Activated naive CD4-positive, alpha-beta T cell treated with anti-CD3 and anti-CD28 coated beads, Interleukin-2, amount 50 U/mL, for 72 hours (primary cell): ENCODE data around the gene FES. TPM values are rescaled to one million over a fixed set of nuclear protein-coding genes. Genes with fewer than 3 reads are reported as not detected.
"Not testable (repeated sequence)": the region's sequence is repeated elsewhere in the genome, so short reads cannot be mapped to it uniquely, and the experiment has no call there.

Experiments
- ATAC-seq, 2 donors: fragments of 150-1000 bp; cut with Tn5 transposase; 2 replicates each; pipeline ENCODE4 v1.10.0; 2021; ENCODE audit warnings: mild to moderate bottlenecking in 2 of 2, moderate library complexity in 2 of 2
- DNase-seq, 2 donors: peaks; one replicate each; pipeline ENCODE4 v3.0.0; 2021 to 2022; ENCODE audit warnings: low spot score in 2 of 2
- H3K27ac Mint-ChIP-seq, 2 donors: one replicate each; pipeline ENCODE4 v1.8.0; 2022; ENCODE audit warnings: mild to moderate bottlenecking in 2 of 2, mixed read lengths in 2 of 2
- H3K36me3 Mint-ChIP-seq, 2 donors: one replicate each; pipeline ENCODE4 v1.8.0; 2022; ENCODE audit warnings: mixed read lengths in 2 of 2
- H3K9me3 Mint-ChIP-seq, 2 donors: one replicate each; pipeline ENCODE4 v1.8.0; 2022; ENCODE audit warnings: mixed read lengths in 2 of 2
- total RNA-seq, 2 donors: library from RNA; stranded (reverse); gene quantifications; one replicate each; pipeline ENCODE4 v1.2.3, GENCODE V29; 2022

Gene FES
- total RNA-seq, 2 donors from 2014 or later: 83.9 to 91.4 TPM

GRCh38 chr15:90870354-90871138, 13.8 kb upstream of the FES start:
- peaks cover 56 to 66% of the 10 kb centered on the region in 2 donors for H3K36me3 Mint-ChIP-seq
- no peak for DNase-seq
- H3K9me3 Mint-ChIP-seq: no peaks in the 10 kb centered on the region
- no peak for ATAC-seq
- H3K27ac Mint-ChIP-seq: peak overlapping the region; percentile 99 to 100

- DNase-seq (no peak), ATAC-seq (no peak)
- Mint-ChIP-seq H3K36me3 (peaks cover 56 to 62% of the 10 kb centered on the region in 2 donors), H3K9me3 (no peaks in the 10 kb centered on the region), H3K27ac (peak overlapping the region; percentile 99 to 100)
These were observed 13.1 kb upstream of the FES start for GRCh38 chr15:90871139-90871715.

GRCh38 chr15:90871716-90872485, 12.4 kb upstream of the FES start:
- peak in 1 of 2 donors; percentile 1 for ATAC-seq
- Mint-ChIP-seq H3K36me3 (peaks cover 62 to 69% of the 10 kb centered on the region in 2 donors), H3K27ac (peak overlapping the region; percentile 98 to 99), H3K9me3 (no peaks in the 10 kb centered on the region)
- no peak for DNase-seq

- ATAC-seq: peak; percentile 70 to 79
- peak overlapping the region; percentile 98 to 99 for H3K27ac Mint-ChIP-seq
- DNase-seq: peak; percentile 64 to 81
- peaks cover 69 to 76% of the 10 kb centered on the region in 2 donors for H3K36me3 Mint-ChIP-seq
- H3K9me3 Mint-ChIP-seq: no peaks in the 10 kb centered on the region
These were observed 11.7 kb upstream of the FES start for GRCh38 chr15:90872486-90873184.

GRCh38 chr15:90873488-90873997, 10.8 kb upstream of the FES start:
- no peak for ATAC-seq
- Mint-ChIP-seq H3K36me3 (peaks cover 71 to 77% of the 10 kb centered on the region in 2 donors), H3K27ac (peak overlapping the region; percentile 98 to 99), H3K9me3 (no peaks in the 10 kb centered on the region)
- no peak for DNase-seq

- DNase-seq: no peak
- H3K27ac Mint-ChIP-seq: peak overlapping the region; percentile 98 to 99
- peaks cover 68 to 75% of the 10 kb centered on the region in 2 donors for H3K36me3 Mint-ChIP-seq
- ATAC-seq: no peak
- H3K9me3 Mint-ChIP-seq: no peaks in the 10 kb centered on the region
These were observed 10.2 kb upstream of the FES start for GRCh38 chr15:90873998-90874605.

- H3K36me3 Mint-ChIP-seq: peaks cover 60 to 72% of the 10 kb centered on the region in 2 donors
- not testable (repeated sequence) for ATAC-seq, DNase-seq, H3K9me3 Mint-ChIP-seq
- H3K27ac Mint-ChIP-seq: peak overlapping the region; percentile 82 to 99
These were observed 9.3 kb upstream of the FES start for GRCh38 chr15:90874986-90875385.

GRCh38 chr15:90875549-90875981, 8.7 kb upstream of the FES start:
- Mint-ChIP-seq H3K9me3 (no peaks in the 10 kb centered on the region), H3K36me3 (peaks cover 54 to 67% of the 10 kb centered on the region in 2 donors), H3K27ac (peak overlapping the region; percentile 82 to 99)
- DNase-seq (no peak), ATAC-seq (no peak)

- Mint-ChIP-seq H3K36me3 (peaks cover 49 to 62% of the 10 kb centered on the region in 2 donors), H3K27ac (peak overlapping the region; percentile 87 to 93), H3K9me3 (no peaks in the 10 kb centered on the region)
- no peak for DNase-seq
- no peak for ATAC-seq
These were observed 8.3 kb upstream of the FES start for GRCh38 chr15:90876046-90876445.

GRCh38 chr15:90876512-90877170, 7.7 kb upstream of the FES start:
- ATAC-seq (no peak), DNase-seq (no peak)
- peaks cover 49 to 61% of the 10 kb centered on the region in 2 donors for H3K36me3 Mint-ChIP-seq
- H3K27ac Mint-ChIP-seq: peak overlapping the region; percentile 87 to 93
- H3K9me3 Mint-ChIP-seq: no peaks in the 10 kb centered on the region

- no peaks in the 10 kb centered on the region for H3K9me3 Mint-ChIP-seq
- peaks cover 47 to 58% of the 10 kb centered on the region in 2 donors for H3K36me3 Mint-ChIP-seq
- H3K27ac Mint-ChIP-seq: peak overlapping the region; percentile 87 to 94
- ATAC-seq: no peak
- DNase-seq: no peak
These were observed 7.0 kb upstream of the FES start for GRCh38 chr15:90877315-90877714.

GRCh38 chr15:90877996-90878395, 6.3 kb upstream of the FES start:
- H3K9me3 Mint-ChIP-seq: no peaks in the 10 kb centered on the region

GRCh38 chr15:90878660-90879059, 5.6 kb upstream of the FES start:
- peak overlapping the region; percentile 44 to 48 for H3K27ac Mint-ChIP-seq
- no peak for DNase-seq
- ATAC-seq: no peak
- H3K9me3 Mint-ChIP-seq: no peaks in the 10 kb centered on the region
- peaks cover 34 to 45% of the 10 kb centered on the region in 2 donors for H3K36me3 Mint-ChIP-seq

More at GRCh38 chr15:90877996-90878395, 6.3 kb upstream of the FES start:
- Mint-ChIP-seq H3K27ac (peak overlapping the region; percentile 87 to 94), H3K36me3 (peaks cover 41 to 51% of the 10 kb centered on the region in 2 donors)
- DNase-seq (no peak), ATAC-seq (no peak)

GRCh38 chr15:90879730-90880366, 4.5 kb upstream of the FES start:
- no peaks in the 10 kb centered on the region for H3K9me3 Mint-ChIP-seq
- ATAC-seq: no peak
- peaks cover 25 to 39% of the 10 kb centered on the region in 2 donors for H3K36me3 Mint-ChIP-seq
- H3K27ac Mint-ChIP-seq: peak overlapping the region; percentile 48 to 55
- DNase-seq: no peak
